SU-DHL-6 (cell line): ENCODE measurements around the gene CTNNAL1.

ENCODE experiments used
- H2AFZ ChIP-seq: fragments of 200-600 bp; sonication (generic); 2 replicates; pipeline ENCODE4 v1.6.1; 2014; ENCODE audit warnings: low read depth, mild to moderate bottlenecking, moderate library complexity, mixed read lengths, antibody characterized with exemption, low read length; ENCODE audit not compliant: severe bottlenecking
- H3F3A ChIP-seq: fragments of 200-600 bp; shearing (Covaris generic); 2 replicates; pipeline ENCODE4 v1.6.0; 2016; ENCODE audit warnings: antibody characterized with exemption, mild to moderate bottlenecking; ENCODE audit not compliant: insufficient read depth
- H3K27ac ChIP-seq: fragments of 200-600 bp; sonication (generic); 2 replicates; pipeline ENCODE4 v1.5.1; 2016; ENCODE audit warnings: low read depth, mild to moderate bottlenecking, low read length, moderate library complexity, mixed read lengths
- H3K27me3 ChIP-seq: fragments of 200-600 bp; sonication (generic), shearing (Covaris generic); 2 replicates; pipeline ENCODE4 v1.6.0; 2014; ENCODE audit warnings: mild to moderate bottlenecking, low read length
- H3K36me3 ChIP-seq: fragments of 200-600 bp; sonication (generic); 2 replicates; pipeline ENCODE4 v1.6.1; 2014; ENCODE audit warnings: mild to moderate bottlenecking, low read length, mixed read lengths
- H3K4me2 ChIP-seq: fragments of 300-600, 200-600 bp; shearing (Covaris generic), sonication (generic); 2 replicates; pipeline ENCODE4 v1.6.0; 2014; ENCODE audit warnings: low read length, low read depth, mild to moderate bottlenecking; ENCODE audit not compliant: poor library complexity, severe bottlenecking
- H3K4me3 ChIP-seq: fragments of 200-600 bp; sonication (generic); 2 replicates; pipeline ENCODE4 v1.5.1; 2014; ENCODE audit warnings: antibody characterized with exemption, low read length, mild to moderate bottlenecking, mixed read lengths; ENCODE audit not compliant: insufficient read depth, poor library complexity, severe bottlenecking
- H3K79me2 ChIP-seq: fragments of 200-600 bp; sonication (generic); 2 replicates; pipeline ENCODE4 v1.6.1; 2014; ENCODE audit warnings: mild to moderate bottlenecking, low read length, moderate library complexity; ENCODE audit not compliant: insufficient read depth
- H3K9ac ChIP-seq: fragments of 200-600 bp; sonication (generic); 2 replicates; pipeline ENCODE4 v1.7.0; 2014; ENCODE audit warnings: mild to moderate bottlenecking, low read length
- H3K9me2 ChIP-seq: fragments of 200-600 bp; sonication (generic); replicated peaks from 2 replicates; pipeline ENCODE4 v1.6.1; 2014; ENCODE audit warnings: low read length; ENCODE audit not compliant: insufficient read depth
- H3K9me3 ChIP-seq: fragments of 200-600 bp; sonication (generic); 2 replicates; pipeline ENCODE4 v1.6.1; 2014; ENCODE audit warnings: low read length, mixed read lengths; ENCODE audit not compliant: insufficient read depth
- H4K20me1 ChIP-seq: fragments of 200-600 bp; sonication (generic); 2 replicates; pipeline ENCODE4 v1.6.1; 2014; ENCODE audit warnings: low read depth, mild to moderate bottlenecking, antibody characterized with exemption, low read length, moderate library complexity, mixed read lengths
- EZH2phosphoT487 ChIP-seq: fragments of 200-600 bp; sonication (generic), shearing (Covaris generic); conservative IDR thresholded peaks from 2 replicates; pipeline ENCODE4 v1.6.1; 2018; ENCODE audit warnings: mild to moderate bottlenecking, antibody characterized with exemption, low read length, moderate library complexity, mixed read lengths
- TF ChIP-seq, protein P1 (sequence below): fragments of 200-600 bp; sonication (generic); IDR thresholded peaks from one replicate; pipeline ENCODE4 v1.5.1; 2017; ENCODE audit warnings: antibody characterized with exemption, mild to moderate bottlenecking, low read length, moderate library complexity; ENCODE audit not compliant: insufficient read depth, poor library complexity, severe bottlenecking

CTNNAL1 gene

DNA sequence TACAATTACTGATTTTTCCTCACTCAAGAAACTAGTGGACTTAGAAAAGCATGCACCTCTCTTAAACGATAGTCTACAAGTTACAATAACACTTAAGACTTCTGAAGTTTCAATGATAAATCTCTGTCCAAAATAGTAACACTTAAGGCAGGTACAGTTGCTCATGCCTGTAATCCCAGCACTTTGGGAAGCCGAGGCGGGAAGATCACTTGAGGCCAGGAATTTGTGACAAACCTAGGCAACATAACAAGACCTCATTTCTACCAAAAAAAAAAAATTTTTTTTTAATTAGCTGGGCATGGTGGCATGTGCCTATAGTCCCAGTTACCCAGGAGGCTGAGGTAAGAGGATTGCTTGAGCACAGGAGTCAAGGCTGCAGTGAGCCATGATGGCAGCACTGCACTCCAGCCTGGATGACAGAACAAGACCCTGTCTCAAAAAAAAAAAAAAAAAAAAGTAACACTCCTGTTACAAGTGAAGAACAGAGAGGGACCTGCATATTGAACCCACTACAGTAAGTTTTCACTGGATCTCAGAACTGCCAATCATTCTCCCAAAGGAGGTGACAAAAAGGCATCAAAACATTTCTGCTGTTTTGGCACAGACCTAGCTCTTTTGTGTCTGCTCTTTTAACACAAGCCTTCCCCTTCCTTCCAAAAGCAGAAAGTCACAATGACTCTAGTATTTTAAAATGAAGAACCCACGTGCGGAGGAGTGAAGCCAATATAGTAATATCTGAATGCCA is 75.6 kb downstream of the CTNNAL1 start:
- H3K4me3 ChIP-seq = no peak overlapping the region
- H3K27ac ChIP-seq = no peak overlapping the region
- no peaks in the 10 kb centered on the region for H3K27me3 ChIP-seq
- no peak overlapping the region for H3K9ac ChIP-seq
- no peaks in the 10 kb centered on the region for H4K20me1 ChIP-seq
- no peaks in the 10 kb centered on the region for H3K9me3 ChIP-seq
- H3K9me2 ChIP-seq = no peaks in the 10 kb centered on the region
- H2AFZ ChIP-seq = no peak overlapping the region
- H3K36me3 ChIP-seq = peaks cover 4% of the 10 kb centered on the region; the same call in 1 of the 2 replicates
- no peaks in the 10 kb centered on the region for H3F3A ChIP-seq
- H3K4me2 ChIP-seq = no peak overlapping the region
- no peak for TF ChIP-seq EZH2phosphoT487
- TF ChIP-seq, protein P1, sequence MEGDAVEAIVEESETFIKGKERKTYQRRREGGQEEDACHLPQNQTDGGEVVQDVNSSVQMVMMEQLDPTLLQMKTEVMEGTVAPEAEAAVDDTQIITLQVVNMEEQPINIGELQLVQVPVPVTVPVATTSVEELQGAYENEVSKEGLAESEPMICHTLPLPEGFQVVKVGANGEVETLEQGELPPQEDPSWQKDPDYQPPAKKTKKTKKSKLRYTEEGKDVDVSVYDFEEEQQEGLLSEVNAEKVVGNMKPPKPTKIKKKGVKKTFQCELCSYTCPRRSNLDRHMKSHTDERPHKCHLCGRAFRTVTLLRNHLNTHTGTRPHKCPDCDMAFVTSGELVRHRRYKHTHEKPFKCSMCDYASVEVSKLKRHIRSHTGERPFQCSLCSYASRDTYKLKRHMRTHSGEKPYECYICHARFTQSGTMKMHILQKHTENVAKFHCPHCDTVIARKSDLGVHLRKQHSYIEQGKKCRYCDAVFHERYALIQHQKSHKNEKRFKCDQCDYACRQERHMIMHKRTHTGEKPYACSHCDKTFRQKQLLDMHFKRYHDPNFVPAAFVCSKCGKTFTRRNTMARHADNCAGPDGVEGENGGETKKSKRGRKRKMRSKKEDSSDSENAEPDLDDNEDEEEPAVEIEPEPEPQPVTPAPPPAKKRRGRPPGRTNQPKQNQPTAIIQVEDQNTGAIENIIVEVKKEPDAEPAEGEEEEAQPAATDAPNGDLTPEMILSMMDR = no peak
- peaks cover 11% of the 10 kb centered on the region; the same call in 1 of the 2 replicates for H3K79me2 ChIP-seq

DNA sequence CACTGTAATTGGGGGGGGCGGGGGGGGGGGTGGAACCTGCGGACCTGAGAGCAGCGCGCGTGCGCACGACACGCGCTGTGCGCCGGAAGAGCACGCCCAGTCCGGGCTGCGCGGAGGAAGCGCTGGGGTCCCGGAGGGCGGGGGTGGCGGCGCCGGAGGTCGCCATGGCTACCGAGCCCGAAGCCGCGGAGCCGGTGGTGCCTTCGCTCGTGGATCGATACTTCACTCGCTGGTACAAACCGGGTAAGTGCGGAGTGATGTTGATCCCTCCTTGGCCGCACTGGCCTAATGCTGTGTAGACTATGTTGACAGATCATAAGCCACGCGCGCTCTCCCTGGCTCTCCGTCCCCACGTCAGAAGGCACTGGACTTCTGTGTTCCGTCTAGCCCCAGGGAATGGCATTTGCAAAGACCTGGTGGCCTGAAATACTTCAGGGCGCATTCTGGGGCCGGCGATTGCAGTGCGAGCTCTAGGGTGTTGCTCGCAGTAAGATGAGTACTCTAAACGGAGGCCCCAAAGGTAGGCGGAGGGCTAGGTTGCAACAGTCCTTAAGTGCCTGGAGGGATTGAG is 78.9 kb downstream of the CTNNAL1 start, which contains the start of gene ABITRAM:
ABITRAM (plus strand) TSS at position 78 of the 571 bp plus-strand sequence; CDS start at position 165, 87 bp downstream.
- Histone ChIP-seq H3K27me3 (no peaks in the 10 kb centered on the region), H3K9me3 (no peaks in the 10 kb centered on the region), H3K36me3 (no peaks in the 10 kb centered on the region; the same call in none of the 2 replicates), H3K9me2 (no peaks in the 10 kb centered on the region), H3F3A (no peaks in the 10 kb centered on the region), H3K79me2 (peaks cover 19% of the 10 kb centered on the region; the same call in 1 of the 2 replicates), H2AFZ (peak within 1 kb of the TSS; percentile 87), H3K27ac (peak within 1 kb of the TSS; percentile 29), H4K20me1 (no peaks in the 10 kb centered on the region), H3K9ac (peak within 1 kb of the TSS; percentile 80), H3K4me3 (peak within 1 kb of the TSS; percentile 77), H3K4me2 (peak within 1 kb of the TSS; percentile 79)
- TF ChIP-seq, protein P1 = no peak
- TF ChIP-seq EZH2phosphoT487 = no peak

DNA sequence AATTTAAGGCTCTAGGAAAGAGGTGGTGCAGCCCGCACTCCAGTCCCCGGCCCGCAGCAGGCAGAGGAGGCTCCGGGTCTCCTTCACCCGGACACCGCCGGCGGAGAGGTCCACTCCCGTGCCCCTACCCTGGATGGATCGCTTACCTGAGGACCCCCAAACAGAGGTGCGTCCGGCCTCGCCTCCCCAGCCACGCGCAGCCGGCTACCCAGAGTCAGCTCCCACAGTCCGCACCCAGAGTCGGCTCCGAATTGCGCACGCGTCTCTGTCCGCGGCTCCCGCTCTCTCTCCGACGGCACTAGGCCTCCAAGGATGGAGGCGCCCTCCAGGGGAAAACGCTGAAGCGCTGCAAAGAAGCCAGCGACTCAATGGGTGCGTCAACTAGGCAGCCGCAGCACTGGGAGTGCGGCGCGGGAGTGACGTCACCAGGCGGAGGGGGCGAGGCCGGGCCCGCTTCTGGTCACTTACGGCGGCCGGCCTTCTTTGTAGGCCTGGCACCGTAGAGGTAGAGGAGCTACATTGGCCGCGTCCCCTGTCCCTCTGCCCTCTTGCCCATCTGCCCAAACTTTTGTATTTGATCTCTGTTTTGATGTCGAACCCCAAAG is 79.5 kb downstream of the CTNNAL1 start, which contains the start of gene ELP1:
ELP1 (minus strand) TSS at position 407 of the 605 bp plus-strand sequence. CDS start 2,978 bp downstream, outside the sequence.
- Histone ChIP-seq H3K36me3 (no peaks in the 10 kb centered on the region; the same call in none of the 2 replicates), H3K4me2 (peak within 1 kb of the TSS; percentile 79), H3F3A (no peaks in the 10 kb centered on the region), H3K9me2 (no peaks in the 10 kb centered on the region), H3K27ac (peak within 1 kb of the TSS; percentile 29), H3K4me3 (peak within 1 kb of the TSS; percentile 77), H4K20me1 (no peaks in the 10 kb centered on the region), H3K9me3 (no peaks in the 10 kb centered on the region), H3K27me3 (no peaks in the 10 kb centered on the region), H3K9ac (peak within 1 kb of the TSS; percentile 80), H3K79me2 (peaks cover 19% of the 10 kb centered on the region; the same call in 1 of the 2 replicates), H2AFZ (peak within 1 kb of the TSS; percentile 87)
- TF ChIP-seq, protein P1 = peak; percentile 9
- no peak for TF ChIP-seq EZH2phosphoT487
